Caki2 (cell line): ENCODE measurements around the gene TM9SF4. TPM values are rescaled to one million over a fixed set of nuclear protein-coding genes. Genes with fewer than 3 reads are reported as not detected.
"Not testable (repeated sequence)": the region's sequence is repeated elsewhere in the genome, so short reads cannot be mapped to it uniquely, and the experiment has no call there.

Experiments
- DNase-seq: peaks from one replicate; pipeline ENCODE4 v3.0.0-alpha.2; 2015; ENCODE audit warnings: low read depth
- in situ Hi-C: cut with HindIII; loops from 2 replicates; pipeline ENCODE4 v1.10.0; 2016; ENCODE audit warnings: low sequenced_read_pairs, low pct_unique_long_range_greater_than_20kb, mixed read lengths
- total RNA-seq: library from RNA; depleted of rRNA; stranded (reverse); fragments of >200 nt; shearing (Covaris generic); gene quantifications from 2 replicates; pipeline ENCODE4 v1.2.3, GENCODE V29; 2014; ENCODE audit warnings: low replicate concordance

The TM9SF4 gene
- total RNA-seq, 1 experiment from 2014 or later: 13.1 TPM

DNA sequence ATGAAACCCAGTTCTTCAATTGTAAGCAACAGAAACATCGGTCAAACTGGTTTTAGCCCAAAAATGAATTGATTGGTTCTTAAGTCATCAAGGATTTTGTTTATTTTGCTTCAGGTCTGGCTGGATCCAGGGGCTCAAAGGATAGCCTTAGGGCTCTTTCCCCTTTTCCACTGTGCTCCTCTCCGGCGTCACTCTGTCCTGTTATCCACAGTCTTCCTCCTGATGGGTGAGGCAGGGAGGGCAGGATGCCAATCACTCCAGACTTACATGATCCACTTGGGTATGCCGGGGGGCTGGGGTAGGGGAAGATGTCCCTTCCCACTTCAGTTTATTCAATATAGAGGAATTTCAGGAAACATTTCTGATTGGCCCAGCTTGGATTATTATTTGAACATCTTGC lies 58.0 kb downstream of the TM9SF4 start:
- in situ Hi-C loops: no loop called here
- DNase-seq: no peak

- peak; percentile 39 for DNase-seq
- in situ Hi-C loops: no loop called here
Observed at GRCh38 chr20:32168184-32168910, 58.8 kb downstream of the TM9SF4 start.

GRCh38 chr20:32177696-32178095 lies 68.2 kb downstream of the TM9SF4 start:
- in situ Hi-C loops, DNase-seq: not testable (repeated sequence)

DNA sequence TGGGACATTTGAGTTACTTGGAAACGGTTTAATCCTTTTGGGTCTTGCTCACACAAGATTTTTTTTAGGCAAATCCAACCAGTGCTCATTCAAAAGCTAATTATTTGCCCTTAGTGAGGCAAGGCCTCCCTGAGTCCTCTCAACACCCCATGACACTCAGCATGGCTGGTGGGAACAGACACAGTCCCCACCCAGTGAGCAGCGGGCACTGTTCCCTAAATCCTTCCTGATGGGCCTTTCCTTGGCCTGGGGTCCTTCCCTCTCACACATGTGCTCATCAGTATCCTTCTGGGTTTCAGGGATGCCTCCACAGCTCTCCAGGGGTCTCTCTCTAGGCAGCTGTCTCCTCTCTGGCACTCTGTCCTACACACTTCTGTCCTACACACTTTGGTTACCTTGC lies 70.0 kb downstream of the TM9SF4 start:
- DNase-seq: no peak
- in situ Hi-C loops: no loop called here

DNA sequence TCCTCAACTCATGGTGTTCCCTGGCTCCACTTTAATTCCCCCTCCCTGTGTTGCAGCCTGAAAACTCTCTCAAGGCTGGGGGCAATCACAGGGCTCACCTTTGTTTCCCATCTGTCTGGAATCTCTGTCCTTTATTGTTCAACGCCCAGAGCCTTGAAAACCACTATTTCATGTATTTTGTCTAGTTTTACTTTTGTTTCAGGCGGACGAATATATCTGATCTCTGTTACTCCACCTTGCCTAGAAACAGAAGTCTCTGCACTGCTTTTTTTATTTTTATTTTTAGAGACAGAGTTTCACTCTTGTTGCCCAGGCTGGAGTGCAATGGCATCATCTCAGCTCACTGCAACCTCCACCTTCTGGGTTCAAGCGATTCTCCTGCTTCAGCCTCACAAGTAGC lies 70.4 kb downstream of the TM9SF4 start:
- in situ Hi-C loops: no loop called here
- DNase-seq: no peak

- in situ Hi-C loops: no loop called here
- DNase-seq: no peak
Observed at GRCh38 chr20:32181606-32182005, 72.1 kb downstream of the TM9SF4 start.

- no peak for DNase-seq
- in situ Hi-C loops: no loop called here
Observed at GRCh38 chr20:32183947-32184635, 74.6 kb downstream of the TM9SF4 start.

DNA sequence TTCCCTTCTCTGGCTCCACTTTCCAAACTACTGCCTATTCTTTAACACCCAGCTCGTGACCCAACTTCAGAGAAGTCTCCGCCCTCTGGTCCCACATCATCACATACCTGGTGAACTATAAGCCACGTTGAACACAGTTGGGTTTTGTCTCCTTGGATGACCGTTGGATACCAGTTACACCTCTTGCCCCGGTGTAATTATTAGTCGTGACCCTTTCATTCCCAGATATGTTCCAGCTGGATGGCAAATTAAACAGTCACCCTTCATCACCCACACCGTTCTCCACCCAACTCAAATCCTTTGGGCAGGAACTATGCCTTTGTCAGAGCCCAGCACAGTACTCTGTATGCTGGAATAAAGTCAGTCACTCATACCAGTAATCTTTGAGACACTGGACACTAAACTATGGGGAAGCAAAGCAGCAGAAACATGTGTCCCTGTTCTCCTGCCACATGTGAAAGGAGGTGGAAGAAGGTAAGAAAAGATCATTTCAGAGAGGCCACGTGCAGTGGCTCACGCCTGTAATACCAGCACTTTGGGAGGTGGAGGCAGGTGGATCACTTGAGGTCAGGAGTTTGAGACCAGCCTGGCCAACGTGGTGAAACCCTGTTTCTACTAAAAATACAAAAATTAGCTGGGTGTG lies 75.6 kb downstream of the TM9SF4 start:
- in situ Hi-C loops: no loop called here
- peak; percentile 61 for DNase-seq

DNA sequence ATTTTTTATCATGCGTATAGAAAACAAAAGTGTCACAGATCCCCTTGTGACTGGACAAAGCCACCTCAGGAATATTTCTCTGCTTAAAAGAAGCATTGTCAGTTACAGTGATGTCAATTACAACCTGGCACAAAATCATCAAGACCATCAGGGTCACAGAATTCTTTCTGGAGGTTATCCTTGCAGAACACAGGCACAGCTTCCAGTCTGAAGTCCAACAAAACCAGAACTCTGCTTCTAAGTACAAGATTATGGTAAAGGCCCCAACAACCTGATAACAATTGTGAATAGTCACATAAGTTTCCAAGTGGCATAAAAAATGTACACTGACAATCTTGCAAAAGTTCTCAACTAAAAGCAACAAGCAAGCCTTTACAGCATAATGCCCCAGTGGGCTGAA lies 77.0 kb downstream of the TM9SF4 start:
- in situ Hi-C loops: no loop called here
- no peak for DNase-seq

- in situ Hi-C loops: no loop called here
- DNase-seq: no peak
Observed at GRCh38 chr20:32188376-32189122, 79.0 kb downstream of the TM9SF4 start.

GRCh38 chr20:32189123-32189410 lies 79.6 kb downstream of the TM9SF4 start:
- in situ Hi-C loops: no loop called here
- DNase-seq: no peak

GRCh38 chr20:32189691-32190615 lies 80.4 kb downstream of the TM9SF4 start:
- no peak for DNase-seq
- in situ Hi-C loops: no loop called here

DNA sequence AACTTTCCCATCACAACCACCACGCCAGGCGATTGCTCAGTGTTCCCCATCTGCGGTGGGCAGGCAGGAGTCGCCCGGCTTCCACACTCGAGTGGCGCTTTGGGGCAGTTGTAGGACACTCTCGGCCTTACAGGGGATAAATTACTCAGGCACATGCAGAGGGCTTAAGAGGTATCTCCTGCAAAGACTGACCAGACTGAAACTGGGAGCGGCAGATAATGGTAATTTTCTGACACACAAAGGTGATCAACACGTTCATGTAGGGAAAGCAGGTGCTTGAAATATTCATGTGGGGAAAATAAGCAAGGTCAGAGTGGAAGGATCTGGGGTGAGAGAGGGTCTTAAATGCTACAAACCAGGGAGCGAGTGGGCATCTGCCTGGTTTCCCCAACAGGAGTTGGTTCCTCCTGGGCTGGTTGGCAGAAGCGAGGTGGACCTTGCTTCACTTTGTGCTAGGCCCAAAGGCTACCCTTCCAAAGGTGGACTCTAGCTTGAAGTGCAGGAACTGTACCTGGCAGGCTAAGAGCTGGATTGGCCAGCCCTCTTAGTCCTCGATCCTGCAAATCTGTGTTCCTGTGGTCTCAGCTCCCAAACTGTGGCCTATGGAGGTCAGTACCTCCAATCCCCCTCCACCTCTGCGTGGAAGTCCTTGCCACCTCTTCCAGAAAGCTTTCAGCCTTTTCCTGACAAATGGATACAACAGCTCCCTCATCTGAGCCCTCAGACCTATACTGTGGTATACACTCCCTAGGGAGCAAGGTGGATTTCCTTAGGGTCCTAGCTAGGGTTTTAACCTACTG lies 81.3 kb downstream of the TM9SF4 start:
- in situ Hi-C loops: no loop called here
- DNase-seq: no peak

- in situ Hi-C loops: no loop called here
- DNase-seq: no peak
Observed at GRCh38 chr20:32191422-32191821, 81.9 kb downstream of the TM9SF4 start.

DNA sequence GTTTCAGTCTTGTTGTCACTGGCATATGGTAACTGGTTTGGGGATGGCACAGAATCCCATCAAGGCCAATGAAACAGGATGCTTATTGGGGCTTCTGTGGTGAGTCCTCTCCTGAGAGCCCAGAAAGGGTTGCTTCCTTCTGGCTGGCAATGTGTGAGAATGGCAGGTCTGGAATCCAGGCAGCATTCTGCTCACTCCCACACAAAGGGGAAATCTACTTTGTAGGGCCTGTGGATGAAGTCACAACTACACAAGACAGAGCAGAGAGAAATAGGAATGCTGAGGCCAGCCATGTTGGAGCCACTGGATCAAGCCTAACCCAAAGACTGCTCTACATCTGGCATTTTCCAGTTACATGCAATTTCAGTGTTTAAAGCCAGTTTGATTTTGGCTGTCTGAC lies 82.4 kb downstream of the TM9SF4 start:
- DNase-seq: no peak
- in situ Hi-C loops: no loop called here

- in situ Hi-C loops: no loop called here
- DNase-seq: no peak
Observed at GRCh38 chr20:32192698-32193097, 83.2 kb downstream of the TM9SF4 start.

- in situ Hi-C loops: not testable (repeated sequence)
Observed at GRCh38 chr20:32193336-32193735, 83.8 kb downstream of the TM9SF4 start.

More at GRCh38 chr20:32193336-32193735, 83.8 kb downstream of the TM9SF4 start:
- DNase-seq: not testable (repeated sequence)
